Astrocyte of the spinal cord (primary cell): ENCODE measurements around the gene RABGGTA.
"Not testable (repeated sequence)": the region's sequence is repeated elsewhere in the genome, so short reads cannot be mapped to it uniquely, and the experiment has no call there.

ENCODE experiments used
- DNase-seq: peaks from one replicate; pipeline ENCODE4 v3.0.0; 2011; ENCODE audit warnings: low read depth, low spot score
- H3K4me3 ChIP-seq: 2 replicates; pipeline ENCODE4 v1.5.1; 2011; ENCODE audit warnings: low read depth, mild to moderate bottlenecking, low read length, moderate library complexity
- in situ Hi-C: cut with HindIII; loops from 2 replicates; pipeline ENCODE4 v1.10.0; 2017; ENCODE audit warnings: low sequenced_read_pairs
- TF ChIP-seq, protein P1 (sequence below): IDR thresholded peaks from 2 replicates; pipeline ENCODE4 v1.5.1; 2012; ENCODE audit warnings: low read depth, mild to moderate bottlenecking, low read length, inconsistent platforms

RABGGTA gene

DNA sequence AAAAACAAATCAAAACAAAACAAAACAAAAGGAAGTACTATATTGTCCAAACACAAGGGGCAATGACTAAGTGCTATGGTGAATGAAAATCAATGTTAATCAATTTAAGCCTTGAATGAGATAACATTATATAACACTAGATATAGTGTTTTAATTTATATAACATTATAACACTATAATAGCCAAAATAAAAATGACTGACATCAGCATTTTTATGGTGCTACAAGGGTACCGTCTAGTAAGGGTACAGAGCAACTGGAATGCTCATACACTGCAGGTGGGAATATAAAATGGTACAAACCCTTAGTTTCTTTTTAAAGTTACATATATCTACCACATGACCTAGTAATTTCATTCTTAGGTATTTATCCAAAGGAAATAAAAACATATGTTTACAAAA, 44.9 kb downstream of the RABGGTA start:
- TF ChIP-seq, protein P1, sequence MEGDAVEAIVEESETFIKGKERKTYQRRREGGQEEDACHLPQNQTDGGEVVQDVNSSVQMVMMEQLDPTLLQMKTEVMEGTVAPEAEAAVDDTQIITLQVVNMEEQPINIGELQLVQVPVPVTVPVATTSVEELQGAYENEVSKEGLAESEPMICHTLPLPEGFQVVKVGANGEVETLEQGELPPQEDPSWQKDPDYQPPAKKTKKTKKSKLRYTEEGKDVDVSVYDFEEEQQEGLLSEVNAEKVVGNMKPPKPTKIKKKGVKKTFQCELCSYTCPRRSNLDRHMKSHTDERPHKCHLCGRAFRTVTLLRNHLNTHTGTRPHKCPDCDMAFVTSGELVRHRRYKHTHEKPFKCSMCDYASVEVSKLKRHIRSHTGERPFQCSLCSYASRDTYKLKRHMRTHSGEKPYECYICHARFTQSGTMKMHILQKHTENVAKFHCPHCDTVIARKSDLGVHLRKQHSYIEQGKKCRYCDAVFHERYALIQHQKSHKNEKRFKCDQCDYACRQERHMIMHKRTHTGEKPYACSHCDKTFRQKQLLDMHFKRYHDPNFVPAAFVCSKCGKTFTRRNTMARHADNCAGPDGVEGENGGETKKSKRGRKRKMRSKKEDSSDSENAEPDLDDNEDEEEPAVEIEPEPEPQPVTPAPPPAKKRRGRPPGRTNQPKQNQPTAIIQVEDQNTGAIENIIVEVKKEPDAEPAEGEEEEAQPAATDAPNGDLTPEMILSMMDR, result no peak
- in situ Hi-C loops, result no loop called here
- no peak overlapping the region for H3K4me3 ChIP-seq
- DNase-seq, result no peak

DNA sequence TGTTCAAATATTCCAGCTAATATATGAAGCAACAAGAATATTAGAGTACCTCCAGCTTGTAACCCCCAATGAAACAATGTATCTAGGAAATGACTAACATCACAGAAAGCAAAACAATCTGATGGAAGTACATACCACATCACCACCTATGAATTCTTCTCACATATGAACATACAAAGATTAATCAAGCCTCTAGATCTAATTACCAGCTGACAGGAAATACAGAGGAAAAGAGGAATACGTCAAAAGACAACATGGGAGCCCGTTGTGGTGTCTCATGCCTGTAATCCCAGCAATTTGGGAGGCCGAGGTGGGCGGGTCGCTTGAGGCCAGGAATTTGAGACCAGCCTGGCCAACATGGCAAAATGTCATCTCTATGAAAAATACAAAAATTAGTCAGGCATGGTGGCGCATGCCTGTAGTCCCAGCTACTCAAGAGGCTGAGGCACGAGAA, 46.8 kb downstream of the RABGGTA start:
- H3K4me3 ChIP-seq, result no peak overlapping the region
- DNase-seq, result peak; percentile 78

DNA sequence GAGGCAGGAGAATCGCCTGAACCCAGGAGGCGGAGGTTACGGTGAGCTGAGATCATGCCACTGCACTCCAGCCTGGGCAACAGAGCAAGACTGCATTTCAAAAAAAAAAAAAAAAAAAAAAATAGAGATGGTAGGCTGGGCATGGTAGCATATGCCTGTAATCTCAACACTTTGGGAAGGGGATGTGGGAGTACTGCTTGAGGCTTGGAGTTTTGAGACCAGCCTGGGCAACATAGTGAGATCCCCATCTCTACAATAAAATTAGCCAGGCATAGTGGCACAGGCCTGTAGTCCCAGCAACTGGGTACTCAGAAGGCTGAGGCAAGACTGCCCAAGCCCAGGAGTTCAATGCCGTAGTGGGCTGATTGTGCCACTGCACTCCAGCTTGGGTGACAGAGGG, 48.4 kb downstream of the RABGGTA start:
- DNase-seq, in situ Hi-C loops, H3K4me3 ChIP-seq: not testable (repeated sequence)

More for the DNA sequence above, 46.8 kb downstream of the RABGGTA start:
- TF ChIP-seq, protein P1, result no peak
- in situ Hi-C loops, result no loop called here

DNA sequence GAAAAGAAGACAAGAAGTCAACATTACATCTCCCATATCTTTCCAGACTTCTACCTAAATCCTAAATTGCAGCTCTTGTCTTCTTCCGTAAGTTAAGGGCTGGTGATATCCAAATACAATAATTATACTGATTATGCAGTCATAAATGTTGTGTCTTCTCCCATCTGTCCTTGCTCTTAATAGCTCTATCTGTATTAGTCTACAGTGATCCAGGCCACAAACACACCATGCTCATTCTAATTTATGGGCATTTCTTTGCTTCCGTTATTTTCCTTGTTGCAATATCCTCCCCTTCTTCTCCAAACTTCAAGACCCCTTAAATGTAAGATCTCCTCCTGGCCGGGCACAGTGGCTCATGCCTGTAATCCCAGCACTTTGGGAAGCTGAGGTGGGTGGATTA, 51.9 kb downstream of the RABGGTA start:
- in situ Hi-C loops, result no loop called here
- no peak overlapping the region for H3K4me3 ChIP-seq
- no peak for DNase-seq
- TF ChIP-seq, protein P1, result no peak

DNA sequence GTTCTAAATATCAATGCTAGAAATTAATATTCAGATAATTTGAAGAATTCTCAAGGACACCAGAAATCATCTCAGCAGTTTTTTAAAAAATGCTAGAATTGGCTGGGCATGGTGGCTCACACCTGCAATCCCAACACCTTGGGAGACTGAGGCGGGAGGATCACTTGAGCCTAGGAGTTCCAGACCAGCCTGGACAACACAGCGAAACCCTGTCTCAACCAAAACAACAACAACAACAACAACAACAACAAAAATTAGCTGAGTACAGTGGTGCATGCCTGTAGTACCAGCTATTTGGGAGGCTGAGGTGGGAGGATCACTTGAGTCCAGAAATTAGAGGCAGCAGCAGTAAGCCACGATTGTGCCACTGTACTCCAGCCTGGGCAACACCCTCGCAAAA, 52.3 kb downstream of the RABGGTA start:
- TF ChIP-seq, protein P1, result no peak
- H3K4me3 ChIP-seq, result no peak overlapping the region
- no peak for DNase-seq
- in situ Hi-C loops, result no loop called here

DNA sequence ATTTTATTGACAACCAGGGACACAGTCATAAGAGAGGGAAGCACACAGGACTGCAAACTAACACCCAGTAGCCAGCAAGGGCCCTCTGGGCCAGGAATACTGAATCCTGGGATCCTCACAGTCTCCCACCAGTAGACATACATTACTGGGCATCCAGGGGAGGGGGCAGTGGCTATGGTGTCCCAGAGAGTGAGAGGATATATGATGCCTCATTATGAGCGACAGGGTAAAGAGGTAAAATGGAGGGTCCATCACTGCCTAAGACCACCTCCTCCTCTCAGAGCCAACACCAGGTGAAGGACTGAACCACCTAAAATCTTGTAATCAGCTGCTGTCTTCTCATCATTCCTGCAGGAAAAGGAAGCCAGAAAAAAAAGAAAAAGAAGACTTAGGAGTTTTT, 54.5 kb downstream of the RABGGTA start:
- H3K4me3 ChIP-seq, in situ Hi-C loops, DNase-seq: not testable (repeated sequence)

DNA sequence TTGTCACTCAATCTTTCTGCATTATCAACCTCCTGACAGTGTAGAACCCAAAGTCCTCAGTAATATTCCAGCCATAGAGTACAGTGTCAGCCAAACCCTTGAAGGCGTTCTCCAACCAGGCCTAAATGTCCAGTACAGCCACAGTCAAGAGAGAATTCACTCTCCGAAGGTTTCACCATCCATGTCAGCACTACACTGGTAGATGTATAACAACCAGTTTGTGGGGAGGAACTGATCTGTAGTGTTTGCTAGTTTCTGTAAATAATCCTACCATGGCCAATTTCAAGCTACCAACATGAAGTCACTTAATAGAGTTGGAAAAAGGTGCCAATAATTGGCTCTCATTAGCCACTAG, 55.1 kb downstream of the RABGGTA start:
- peak overlapping the region; percentile 62 for H3K4me3 ChIP-seq
- in situ Hi-C loops, result no loop called here
- TF ChIP-seq, protein P1, result no peak
- no peak for DNase-seq
